OCI-LY7 (cell line): Measurements from ENCODE around the gene ZNF827. TPM values are rescaled to one million over a fixed set of nuclear protein-coding genes. Genes with fewer than 3 reads are reported as not detected.

ENCODE experiments used
- BruUV-seq: library from RNA; stranded (reverse); fragments of 400-500 nt; replicated peaks from 2 replicates; lab custom pipeline; 2021; lab: Mats Ljungman, UMichigan
- CTCF ChIA-PET: fragments of 300-600 bp; sonication (Branson Sonifier 250); formaldehyde crosslinking; loops from one replicate; lab custom pipeline; 2022; ENCODE audit warnings: antibody characterized with exemption; ENCODE audit not compliant: unreplicated experiment; lab: Charles Lee
- POLR2A ChIA-PET: fragments of 300-600 bp; sonication (Branson Sonifier 250); formaldehyde crosslinking; loops from one replicate; lab custom pipeline; 2022; ENCODE audit warnings: antibody characterized with exemption; lab: Charles Lee
- DNase-seq: peaks from one replicate; pipeline ENCODE4 v3.0.0-alpha.2; 2015; ENCODE audit warnings: low spot score
- H2AFZ ChIP-seq: fragments of 200-600 bp; sonication (generic), shearing (Covaris generic); 2 replicates; pipeline ENCODE4 v1.6.1; 2014; ENCODE audit warnings: mild to moderate bottlenecking, antibody characterized with exemption, low read length, moderate library complexity
- H3K27ac ChIP-seq: fragments of 200-600 bp; sonication (generic); 2 replicates; pipeline ENCODE4 v1.5.1; 2014; ENCODE audit warnings: mixed run types, low read depth, mild to moderate bottlenecking, moderate library complexity, low read length, inconsistent platforms; ENCODE audit not compliant: poor library complexity, severe bottlenecking
- H3K36me3 ChIP-seq: fragments of 200-600 bp; sonication (generic); 2 replicates; pipeline ENCODE4 v1.6.1; 2014; ENCODE audit warnings: mild to moderate bottlenecking, antibody characterized with exemption, low read length, moderate library complexity, mixed read lengths; ENCODE audit not compliant: insufficient read depth
- H3K4me1 ChIP-seq: fragments of 200-600 bp; sonication (generic); 2 replicates; pipeline ENCODE4 v1.5.1; 2014; ENCODE audit warnings: mild to moderate bottlenecking, low read length; ENCODE audit not compliant: insufficient read depth, poor library complexity, severe bottlenecking
- H3K4me2 ChIP-seq: fragments of 200-600 bp; sonication (generic); 2 replicates; pipeline ENCODE4 v1.6.1; 2014; ENCODE audit warnings: mild to moderate bottlenecking, low read length
- H3K4me3 ChIP-seq: fragments of 200-600 bp; sonication (generic); 2 replicates; pipeline ENCODE4 v1.5.1; 2014; ENCODE audit warnings: mild to moderate bottlenecking, low read depth, low read length; ENCODE audit not compliant: poor library complexity, severe bottlenecking
- H3K79me2 ChIP-seq: fragments of 200-600 bp; sonication (generic); 2 replicates; pipeline ENCODE4 v1.6.1; 2016; ENCODE audit warnings: low read depth, mild to moderate bottlenecking, low read length, moderate library complexity, mixed read lengths; ENCODE audit not compliant: insufficient read depth
- H3K9me2 ChIP-seq: fragments of 200-600 bp; sonication (generic); 2 replicates; pipeline ENCODE4 v1.6.1; 2016; ENCODE audit warnings: mild to moderate bottlenecking, low read length, mixed read lengths; ENCODE audit not compliant: insufficient read depth
- H3K9me3 ChIP-seq: fragments of 200-600 bp; sonication (generic); 2 replicates; pipeline ENCODE4 v1.6.1; 2014; ENCODE audit warnings: mild to moderate bottlenecking, mixed run types, low read length, mixed read lengths
- H4K20me1 ChIP-seq: fragments of 200-600 bp; sonication (generic); 2 replicates; pipeline ENCODE4 v1.6.1; 2014; ENCODE audit warnings: mild to moderate bottlenecking, antibody characterized with exemption, low read length, moderate library complexity, mixed read lengths; ENCODE audit not compliant: insufficient read depth
- EZH2phosphoT487 ChIP-seq: fragments of 200-600 bp; sonication (generic); IDR thresholded peaks from 2 replicates; pipeline ENCODE4 v1.6.1; 2018; ENCODE audit warnings: low read depth, borderline replicate concordance, mild to moderate bottlenecking, mixed run types, antibody characterized with exemption, low read length, moderate library complexity, mixed read lengths
- intact Hi-C: fragments of 100-400 bp; cut with micrococcal nuclease; formaldehyde crosslinking; loops from one replicate; pipeline ENCODE4 v1.10.0; 2022; ENCODE audit not compliant: unreplicated experiment
- total RNA-seq, 2 experiments: library from RNA; depleted of rRNA in 1 of 2; stranded (reverse); fragments of >200 nt in 1 of 2; shearing (Covaris generic) in 1 of 2; gene quantifications; 2 replicates each; pipeline ENCODE4 v1.2.3, GENCODE V29; 2014 to 2022
- TF ChIP-seq, protein P1 (sequence below): fragments of 200-600 bp; sonication (generic); conservative IDR thresholded peaks from 2 replicates; pipeline ENCODE4 v1.5.1; 2014; ENCODE audit warnings: mild to moderate bottlenecking, antibody characterized with exemption, low read length, moderate library complexity, mixed read lengths

The ZNF827 gene
- total RNA-seq, 2 experiments from 2014 or later: 15.1 to 42.9 TPM

DNA sequence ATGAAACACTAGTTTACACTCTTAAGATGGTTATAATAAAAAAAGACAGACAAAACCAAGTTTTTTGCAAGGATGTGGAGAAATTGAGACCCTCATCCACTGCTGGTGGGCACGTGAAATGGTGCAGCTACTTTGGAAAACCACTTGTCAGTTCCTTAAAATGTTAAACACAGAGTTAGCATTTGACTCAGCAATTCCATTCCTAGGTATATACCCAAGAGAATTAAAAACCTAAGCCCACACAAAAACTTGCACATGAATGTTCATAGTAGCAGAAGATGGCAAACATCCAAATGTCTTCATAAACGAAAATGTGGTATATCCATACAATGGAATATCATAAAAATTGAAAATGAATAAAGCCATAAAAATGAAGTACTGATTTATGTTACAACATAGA is 75.4 kb downstream of the ZNF827 start:
- Histone ChIP-seq H4K20me1 (0 out of 2 replicates have a peak, but pooled peaks cover 6% of the 10 kb centered on the region), H3K4me1 (no peaks in the 10 kb centered on the region), H3K36me3 (peaks cover 88% of the 10 kb centered on the region), H3K27ac (no peak overlapping the region), H3K9me2 (no peaks in the 10 kb centered on the region), H2AFZ (no peak overlapping the region), H3K4me3 (no peak overlapping the region), H3K79me2 (0 out of 2 replicates have a peak, but pooled peaks cover 15% of the 10 kb centered on the region), H3K4me2 (no peak overlapping the region), H3K9me3 (no peaks in the 10 kb centered on the region)
- intact Hi-C loops: no loop called here
- no TSS peak for BruUV-seq
- ChIA-PET POLR2A (interaction anchor here (1.5 kb wide), 1 partner anchor 48 kb away, joined by 3 read pairs; no protein-coding TSS in a partner anchor), CTCF (no interaction called here)
- no peak for TF ChIP-seq EZH2phosphoT487
- TF ChIP-seq, protein P1, sequence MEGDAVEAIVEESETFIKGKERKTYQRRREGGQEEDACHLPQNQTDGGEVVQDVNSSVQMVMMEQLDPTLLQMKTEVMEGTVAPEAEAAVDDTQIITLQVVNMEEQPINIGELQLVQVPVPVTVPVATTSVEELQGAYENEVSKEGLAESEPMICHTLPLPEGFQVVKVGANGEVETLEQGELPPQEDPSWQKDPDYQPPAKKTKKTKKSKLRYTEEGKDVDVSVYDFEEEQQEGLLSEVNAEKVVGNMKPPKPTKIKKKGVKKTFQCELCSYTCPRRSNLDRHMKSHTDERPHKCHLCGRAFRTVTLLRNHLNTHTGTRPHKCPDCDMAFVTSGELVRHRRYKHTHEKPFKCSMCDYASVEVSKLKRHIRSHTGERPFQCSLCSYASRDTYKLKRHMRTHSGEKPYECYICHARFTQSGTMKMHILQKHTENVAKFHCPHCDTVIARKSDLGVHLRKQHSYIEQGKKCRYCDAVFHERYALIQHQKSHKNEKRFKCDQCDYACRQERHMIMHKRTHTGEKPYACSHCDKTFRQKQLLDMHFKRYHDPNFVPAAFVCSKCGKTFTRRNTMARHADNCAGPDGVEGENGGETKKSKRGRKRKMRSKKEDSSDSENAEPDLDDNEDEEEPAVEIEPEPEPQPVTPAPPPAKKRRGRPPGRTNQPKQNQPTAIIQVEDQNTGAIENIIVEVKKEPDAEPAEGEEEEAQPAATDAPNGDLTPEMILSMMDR: no peak
- DNase-seq: no peak

DNA sequence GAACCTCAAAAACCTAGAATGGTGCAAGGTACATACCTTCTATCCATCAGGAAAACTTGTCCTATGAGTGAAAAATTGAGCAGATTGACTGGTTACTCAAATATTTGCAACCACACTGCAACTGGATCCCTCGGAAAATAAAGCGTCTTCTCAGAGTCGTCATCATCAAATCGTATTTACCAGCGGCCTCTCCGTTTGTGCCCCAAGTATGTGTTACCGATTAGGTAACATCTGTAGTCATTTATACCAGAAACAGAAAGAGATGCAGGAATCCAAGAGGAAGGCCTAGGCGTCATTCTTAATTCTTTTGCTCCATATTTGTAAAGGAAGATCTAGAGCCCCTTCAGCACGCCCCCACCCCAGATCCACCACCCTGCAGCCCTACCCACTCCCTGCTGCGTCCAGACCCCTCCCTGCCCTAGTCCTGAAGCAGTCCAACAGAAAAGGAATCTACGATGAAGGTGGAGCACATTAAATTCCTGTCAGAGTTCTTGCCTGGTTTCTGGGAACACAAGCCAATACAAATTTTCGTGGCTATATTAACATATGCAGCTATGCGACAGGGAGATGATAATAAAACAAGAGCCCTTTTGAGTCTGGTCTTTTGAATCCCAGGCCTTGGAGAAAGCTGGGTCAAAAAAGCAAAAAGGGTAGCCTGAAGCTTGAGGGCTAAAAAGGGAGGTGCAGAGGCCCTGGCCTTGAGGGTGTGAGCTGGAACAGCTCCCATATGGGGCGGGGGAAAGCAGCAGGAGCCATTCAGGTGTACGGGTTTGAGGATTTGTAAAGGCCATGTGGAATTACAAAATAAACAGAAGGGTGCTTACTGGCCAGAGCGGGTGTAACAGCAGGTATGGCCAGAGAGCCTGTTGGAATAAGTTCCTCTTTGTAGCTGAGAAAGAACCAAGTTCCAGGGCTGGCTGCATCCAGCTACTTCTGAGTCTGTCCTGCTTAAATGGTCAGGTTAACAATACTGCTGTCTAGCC is 77.0 kb downstream of the ZNF827 start:
- no TSS peak for BruUV-seq
- H3K27ac ChIP-seq: no peak overlapping the region
- no peak for TF ChIP-seq EZH2phosphoT487
- TF ChIP-seq, protein P1: no peak
- H4K20me1 ChIP-seq: 0 out of 2 replicates have a peak, but pooled peaks cover 6% of the 10 kb centered on the region
- no peaks in the 10 kb centered on the region for H3K9me3 ChIP-seq
- no peaks in the 10 kb centered on the region for H3K9me2 ChIP-seq
- no peak overlapping the region for H3K4me2 ChIP-seq
- ChIA-PET CTCF (no interaction called here), POLR2A (interaction anchor here (1.8 kb wide), 1 partner anchor 10 kb away, joined by 4 read pairs; no protein-coding TSS in a partner anchor)
- no peak overlapping the region for H2AFZ ChIP-seq
- H3K36me3 ChIP-seq: peaks cover 84% of the 10 kb centered on the region
- H3K4me3 ChIP-seq: no peak overlapping the region
- H3K79me2 ChIP-seq: 0 out of 2 replicates have a peak, but pooled peaks cover 15% of the 10 kb centered on the region
- intact Hi-C loops: no loop called here
- DNase-seq: no peak
- H3K4me1 ChIP-seq: no peaks in the 10 kb centered on the region
